Loucy (cell line): Measurements from ENCODE around the gene HYCC1.

ENCODE experiments used
- EZH2phosphoT487 ChIP-seq: fragments of 200-600 bp; IDR thresholded peaks from 2 replicates; pipeline ENCODE4 v1.6.1; 2018; ENCODE audit warnings: antibody characterized with exemption, mild to moderate bottlenecking, moderate library complexity, borderline replicate concordance
- TF ChIP-seq, protein P1 (sequence below): fragments of 200-600 bp; sonication (generic); conservative IDR thresholded peaks from 2 replicates; pipeline ENCODE4 v1.5.1; 2014; ENCODE audit warnings: mild to moderate bottlenecking, antibody characterized with exemption, low read length

DNA sequence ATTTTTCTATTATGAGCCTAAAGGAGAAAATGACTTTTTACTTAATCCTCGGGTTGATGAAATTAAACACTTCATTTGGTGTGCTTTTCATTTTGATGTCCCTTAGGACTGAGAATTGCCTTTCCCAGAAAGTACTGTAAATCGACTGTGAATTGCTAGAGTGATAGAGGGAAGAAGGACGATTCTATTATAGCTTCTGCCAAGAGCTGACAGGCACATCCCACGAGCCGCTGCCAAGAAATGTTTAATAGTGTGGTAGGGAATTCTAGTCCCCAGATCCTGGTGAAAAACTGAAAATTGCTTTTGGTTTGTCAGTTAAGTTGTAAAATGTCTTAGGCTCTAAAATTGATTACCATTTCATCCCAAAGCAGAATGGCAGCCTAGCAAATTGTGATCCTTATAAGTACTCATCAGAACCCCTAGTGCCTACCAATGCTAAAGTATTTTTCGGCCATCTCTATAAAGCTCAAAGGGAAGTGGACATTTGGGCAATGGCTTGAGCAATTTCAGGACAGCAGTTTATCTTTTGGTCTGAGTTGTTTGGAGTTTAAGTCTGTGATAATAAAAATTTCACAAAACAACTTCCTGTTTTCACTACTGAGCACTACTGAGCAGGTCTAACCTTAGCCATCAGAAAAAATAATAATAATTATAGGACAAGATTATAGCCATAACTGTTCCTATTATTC, 44.6 kb upstream of the HYCC1 start:
- TF ChIP-seq, protein P1, sequence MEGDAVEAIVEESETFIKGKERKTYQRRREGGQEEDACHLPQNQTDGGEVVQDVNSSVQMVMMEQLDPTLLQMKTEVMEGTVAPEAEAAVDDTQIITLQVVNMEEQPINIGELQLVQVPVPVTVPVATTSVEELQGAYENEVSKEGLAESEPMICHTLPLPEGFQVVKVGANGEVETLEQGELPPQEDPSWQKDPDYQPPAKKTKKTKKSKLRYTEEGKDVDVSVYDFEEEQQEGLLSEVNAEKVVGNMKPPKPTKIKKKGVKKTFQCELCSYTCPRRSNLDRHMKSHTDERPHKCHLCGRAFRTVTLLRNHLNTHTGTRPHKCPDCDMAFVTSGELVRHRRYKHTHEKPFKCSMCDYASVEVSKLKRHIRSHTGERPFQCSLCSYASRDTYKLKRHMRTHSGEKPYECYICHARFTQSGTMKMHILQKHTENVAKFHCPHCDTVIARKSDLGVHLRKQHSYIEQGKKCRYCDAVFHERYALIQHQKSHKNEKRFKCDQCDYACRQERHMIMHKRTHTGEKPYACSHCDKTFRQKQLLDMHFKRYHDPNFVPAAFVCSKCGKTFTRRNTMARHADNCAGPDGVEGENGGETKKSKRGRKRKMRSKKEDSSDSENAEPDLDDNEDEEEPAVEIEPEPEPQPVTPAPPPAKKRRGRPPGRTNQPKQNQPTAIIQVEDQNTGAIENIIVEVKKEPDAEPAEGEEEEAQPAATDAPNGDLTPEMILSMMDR = no peak
- no peak for TF ChIP-seq EZH2phosphoT487
